Measurements from ENCODE around the gene ZNF519.

Gene ZNF519

DNA sequence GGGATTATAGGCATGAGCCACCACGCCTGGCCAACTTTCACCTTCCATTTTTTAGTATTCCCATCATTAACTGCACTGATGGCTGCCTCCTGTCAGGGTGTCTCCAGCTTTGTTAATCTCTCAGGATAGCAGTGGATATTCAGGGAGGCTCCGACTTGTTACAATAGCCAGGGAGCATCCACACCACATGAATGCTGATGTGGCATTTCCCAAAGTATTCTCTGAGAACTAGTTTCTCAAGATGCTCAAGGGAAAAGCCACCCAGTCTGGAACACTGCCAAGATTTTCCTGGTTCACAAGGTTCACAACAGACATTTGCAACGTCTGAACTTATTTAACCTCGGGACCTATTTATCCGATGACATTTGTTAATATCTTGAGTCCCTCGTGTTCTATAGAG lies 33.8 kb downstream of the ZNF519 start:
- DNase-seq (ENCODE audit: low read depth in 1 of 2, low spot score in 1 of 2) = no peak

DNA sequence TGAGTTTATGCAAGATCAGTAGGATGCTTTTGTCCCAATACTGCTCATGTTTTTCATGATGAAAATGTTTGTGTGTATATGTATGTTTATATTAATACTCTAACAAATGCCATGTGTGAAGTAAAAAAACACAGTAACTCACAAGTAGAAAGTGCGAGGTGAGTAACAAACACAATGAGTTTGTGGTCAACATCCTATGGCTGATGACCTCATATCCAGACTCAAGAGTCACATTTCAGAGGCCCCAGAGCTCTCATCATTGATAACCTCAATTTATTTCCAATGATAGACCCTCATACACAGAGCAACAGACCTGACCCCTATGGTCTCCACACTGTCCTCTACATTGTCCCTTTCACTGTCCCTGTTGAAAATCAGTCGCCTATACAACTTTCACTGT lies 34.5 kb downstream of the ZNF519 start:
- no peak for DNase-seq (ENCODE audit: low read depth in 1 of 2, low spot score in 1 of 2)

DNA sequence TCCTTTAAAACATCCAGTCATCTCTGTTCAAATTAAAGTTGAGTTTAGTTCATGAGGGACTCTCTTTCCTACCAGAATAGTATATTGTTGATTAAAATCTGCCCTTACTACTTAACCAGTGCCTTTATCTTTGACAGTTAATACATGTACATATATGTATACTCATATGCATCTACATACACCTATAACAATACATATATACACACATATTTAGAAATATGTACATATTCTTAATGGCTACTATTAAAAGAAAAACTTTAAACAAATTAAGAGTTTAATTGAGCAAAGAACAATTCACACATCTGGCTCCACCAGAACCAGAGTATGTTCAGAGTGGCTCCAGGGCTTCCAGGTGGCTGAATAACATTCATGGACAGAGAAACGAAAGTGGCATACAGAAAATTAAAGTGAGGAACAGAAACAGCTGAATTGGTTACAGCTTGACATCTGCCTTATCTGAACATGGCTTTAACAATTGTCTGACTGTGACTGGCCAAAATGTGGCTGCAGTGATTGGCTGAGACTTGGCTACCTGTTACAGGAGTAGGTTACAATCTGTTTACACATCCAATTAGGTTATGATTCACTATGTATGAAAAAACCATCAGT lies 38.8 kb downstream of the ZNF519 start:
- no peak for DNase-seq (ENCODE audit: low read depth in 1 of 2, low spot score in 1 of 2)

DNA sequence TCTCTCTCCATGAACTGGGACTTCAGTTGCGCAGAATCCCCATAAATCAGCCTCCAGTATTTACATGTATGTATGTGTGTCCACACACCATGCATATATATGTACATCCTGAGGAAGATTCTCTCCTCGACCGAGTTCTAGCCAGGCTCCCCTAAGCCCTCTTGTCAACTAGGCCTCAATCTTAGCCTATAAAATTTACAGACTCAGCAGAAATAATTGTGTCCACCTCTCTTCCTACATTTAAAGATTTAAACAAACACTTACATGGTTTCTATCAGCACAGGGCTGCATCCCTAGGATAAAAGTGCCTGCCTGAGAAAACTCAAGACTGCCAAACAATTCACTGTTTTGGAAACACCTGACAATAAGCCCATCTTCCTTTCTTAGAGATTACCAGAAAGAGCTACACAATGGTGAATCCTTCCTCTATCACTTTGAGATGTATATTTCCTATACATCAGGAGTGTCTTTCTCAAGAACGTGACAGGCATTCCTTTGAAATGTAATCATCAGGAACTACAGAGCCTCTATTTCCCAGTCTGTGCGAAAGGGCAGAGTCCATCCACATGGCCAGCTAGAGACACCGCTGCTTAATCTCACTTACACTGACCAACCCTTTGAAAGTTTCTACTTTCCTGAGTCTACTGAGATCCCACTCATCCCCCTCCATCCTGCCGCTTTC lies 39.5 kb downstream of the ZNF519 start:
- no peak for DNase-seq (ENCODE audit: low read depth in 1 of 2, low spot score in 1 of 2)

DNA sequence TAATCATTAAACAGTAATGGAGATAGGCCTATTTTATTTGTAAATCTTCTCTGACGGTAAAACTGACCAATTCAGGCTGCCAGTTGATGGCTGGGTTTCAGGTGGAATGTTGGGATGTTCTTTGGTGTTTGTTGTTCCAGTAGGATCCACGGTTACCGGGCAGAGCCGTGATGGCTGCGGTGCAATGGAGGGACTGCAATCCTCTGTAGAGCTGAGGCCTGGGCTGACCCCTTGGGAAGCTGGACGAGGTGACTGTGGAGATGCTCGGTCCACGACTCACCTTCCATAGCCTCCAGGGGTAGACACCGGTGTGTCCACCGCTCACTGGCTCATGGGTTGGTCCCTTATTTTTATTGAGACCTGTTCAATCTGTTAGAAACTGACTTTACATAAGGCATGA lies 42.5 kb downstream of the ZNF519 start:
- DNase-seq (ENCODE audit: low read depth in 1 of 2, low spot score in 1 of 2) = no peak

DNA sequence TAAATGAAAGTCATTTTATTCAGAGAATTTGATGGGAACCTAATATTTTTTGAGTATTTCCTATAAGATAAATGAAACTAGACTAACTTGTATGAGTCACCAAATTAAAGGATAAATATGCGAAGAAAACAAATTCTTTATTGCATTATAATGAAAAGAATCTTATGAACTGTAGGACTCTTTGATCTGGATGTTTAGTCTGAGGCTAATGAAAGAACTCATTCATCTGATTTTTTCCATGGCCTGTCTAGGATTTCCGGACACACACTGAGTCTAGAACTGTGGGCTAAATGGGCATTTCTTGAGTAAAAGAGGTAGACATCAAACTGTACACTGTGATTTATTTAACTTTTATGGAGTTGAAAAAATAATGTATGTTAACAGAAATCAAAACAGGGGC lies 43.0 kb downstream of the ZNF519 start:
- no peak for DNase-seq (ENCODE audit: low read depth in 1 of 2, low spot score in 1 of 2)

DNA sequence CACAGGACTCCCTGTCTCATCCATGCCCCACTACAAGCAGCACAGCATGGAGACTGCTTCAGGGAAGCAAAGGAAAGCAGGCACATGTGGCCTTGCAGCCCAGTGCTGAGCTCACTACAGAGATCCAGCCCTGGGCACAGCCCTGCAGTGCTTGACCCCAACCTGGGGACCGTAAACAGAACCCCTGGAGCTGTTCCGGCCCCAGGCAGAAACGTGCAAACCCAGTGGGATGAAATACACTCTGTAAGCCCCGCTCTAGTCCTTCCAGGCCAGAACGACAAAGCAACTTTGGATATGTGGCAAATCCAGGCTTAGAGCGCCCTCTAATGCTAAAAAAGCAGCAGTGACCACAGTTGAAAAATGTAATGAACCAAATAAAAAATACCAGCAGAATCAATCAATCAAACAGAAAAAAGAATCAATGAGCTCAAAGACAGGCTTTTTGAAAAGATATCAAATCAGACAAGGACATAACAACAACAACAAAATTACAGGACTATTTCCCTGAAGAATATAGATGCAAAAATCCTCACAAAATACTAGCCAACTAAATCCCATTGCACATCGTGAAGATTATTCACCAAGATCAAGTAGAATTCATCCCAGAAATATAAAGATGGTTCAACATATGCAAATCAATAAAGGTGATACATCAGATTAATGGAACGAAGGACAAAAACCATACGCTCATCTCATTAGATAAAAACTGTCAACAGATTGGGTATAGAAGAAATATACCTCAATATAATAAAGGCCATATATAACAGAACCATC lies 45.6 kb downstream of the ZNF519 start:
- DNase-seq (ENCODE audit: low read depth in 1 of 2, low spot score in 1 of 2) = no peak

DNA sequence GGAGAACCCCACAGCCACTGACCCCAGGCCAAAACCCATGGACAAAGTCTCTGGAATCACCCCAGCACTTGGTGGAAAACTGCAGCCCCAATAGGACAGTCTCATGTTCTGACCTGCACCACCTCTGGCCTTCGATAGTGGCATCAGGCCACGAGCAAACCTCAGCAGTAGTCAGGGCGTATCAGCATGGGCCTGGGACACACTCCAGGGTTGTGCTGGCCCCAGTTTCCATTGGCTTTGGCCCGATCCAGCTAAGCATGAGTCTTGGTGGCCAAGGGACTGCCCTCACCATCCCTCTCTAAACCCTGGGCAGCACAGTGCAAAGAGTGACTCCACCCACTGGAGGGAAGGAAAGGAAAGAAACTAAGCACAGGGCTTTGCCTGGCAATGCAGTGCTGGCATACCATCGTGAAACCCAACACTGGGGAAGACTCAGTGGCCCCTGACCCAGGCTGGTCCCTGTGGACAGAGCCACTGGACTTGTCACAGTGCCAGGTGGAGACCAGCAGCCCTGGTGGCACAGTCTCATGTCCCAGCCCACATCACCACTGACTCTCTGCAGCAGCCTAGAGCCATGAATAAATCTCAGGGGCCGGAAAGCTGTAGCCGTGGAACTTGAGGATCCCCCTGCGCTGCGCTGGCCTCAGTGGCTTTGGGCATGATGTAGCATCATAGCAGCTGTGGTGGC lies 46.3 kb downstream of the ZNF519 start:
- no peak for DNase-seq (ENCODE audit: low read depth in 1 of 2, low spot score in 1 of 2)

DNA sequence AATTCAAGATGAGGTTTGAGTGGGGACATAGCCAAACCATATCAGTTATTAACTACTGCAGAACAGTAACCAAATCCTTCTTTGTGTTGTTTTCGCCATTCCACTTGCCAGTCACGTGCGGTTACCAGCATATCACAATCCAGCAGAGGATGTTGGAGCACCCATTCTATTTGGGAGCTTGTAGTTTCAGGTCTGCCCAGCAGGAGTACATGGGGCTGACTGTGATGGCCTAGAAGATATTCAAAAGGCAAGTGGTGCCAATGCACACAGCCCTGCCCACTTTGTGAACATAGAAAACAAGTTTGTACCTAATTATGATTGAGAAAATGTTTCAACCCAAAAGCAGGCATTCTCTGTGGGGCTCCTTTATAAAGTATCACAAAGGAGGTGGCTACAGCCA lies 57.0 kb downstream of the ZNF519 start:
- no peak for DNase-seq (ENCODE audit: low read depth in 1 of 2, low spot score in 1 of 2)

DNA sequence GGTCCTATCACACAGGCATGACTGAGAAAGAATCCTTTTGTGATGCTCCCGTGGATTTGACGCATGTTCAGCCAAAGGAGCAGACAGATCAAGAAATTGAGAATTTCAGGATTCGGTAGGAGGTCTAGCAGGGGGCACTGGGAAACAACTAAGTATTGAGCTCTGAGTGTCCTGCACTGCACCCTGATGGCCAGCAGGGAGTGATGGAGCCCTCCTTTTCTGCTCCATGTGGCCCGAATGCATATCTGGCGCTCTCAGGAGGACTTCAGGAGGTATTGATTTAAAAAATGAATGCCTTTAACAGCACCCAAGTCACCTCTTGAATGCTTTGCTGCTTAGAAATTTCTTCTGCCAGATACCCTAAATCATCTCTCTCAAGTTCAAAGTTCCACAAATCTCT lies 58.0 kb downstream of the ZNF519 start:
- no peak for DNase-seq (ENCODE audit: low read depth in 1 of 2, low spot score in 1 of 2)

DNA sequence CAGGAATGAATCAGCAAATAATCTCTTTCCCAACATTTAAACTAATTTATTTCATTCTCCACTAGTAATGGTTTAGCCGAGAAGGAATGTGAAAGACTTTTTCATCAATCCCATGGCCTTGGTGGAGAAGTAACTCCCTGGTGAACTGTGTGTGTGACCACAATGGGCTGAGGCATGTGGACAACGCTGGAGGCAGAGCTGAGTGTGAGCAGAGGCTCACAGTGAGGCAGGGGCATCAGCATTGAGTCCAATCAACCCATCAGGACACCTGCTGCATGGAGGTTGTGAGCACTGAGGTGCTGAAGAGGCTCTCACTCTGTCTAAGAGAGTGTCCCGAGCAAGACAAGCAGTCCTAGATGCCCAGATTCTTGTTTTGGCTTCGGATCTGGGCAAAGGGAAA lies 78.6 kb downstream of the ZNF519 start:
- no peak for DNase-seq (ENCODE audit: low read depth in 1 of 2, low spot score in 1 of 2)
